HG03342 (cell line): ENCODE measurements around the gene PRSS50.
A peak's percentile ranks its signal among the peaks of the same experiment; 100 is the strongest.
"Not testable (repeated sequence)": the region's sequence is repeated elsewhere in the genome, so short reads cannot be mapped to it uniquely, and the experiment has no call there.

Source experiments
- ATAC-seq: cut with Tn5 transposase; IDR thresholded peaks from one replicate; pipeline ENCODE4 v1.9.1; 2021; ENCODE audit warnings: mild to moderate bottlenecking, moderate library complexity; ENCODE audit not compliant: unreplicated experiment

PRSS50 gene

GRCh38 chr3:46709157-46709654, 8.5 kb downstream of the PRSS50 start:
- no peak for ATAC-seq

DNA sequence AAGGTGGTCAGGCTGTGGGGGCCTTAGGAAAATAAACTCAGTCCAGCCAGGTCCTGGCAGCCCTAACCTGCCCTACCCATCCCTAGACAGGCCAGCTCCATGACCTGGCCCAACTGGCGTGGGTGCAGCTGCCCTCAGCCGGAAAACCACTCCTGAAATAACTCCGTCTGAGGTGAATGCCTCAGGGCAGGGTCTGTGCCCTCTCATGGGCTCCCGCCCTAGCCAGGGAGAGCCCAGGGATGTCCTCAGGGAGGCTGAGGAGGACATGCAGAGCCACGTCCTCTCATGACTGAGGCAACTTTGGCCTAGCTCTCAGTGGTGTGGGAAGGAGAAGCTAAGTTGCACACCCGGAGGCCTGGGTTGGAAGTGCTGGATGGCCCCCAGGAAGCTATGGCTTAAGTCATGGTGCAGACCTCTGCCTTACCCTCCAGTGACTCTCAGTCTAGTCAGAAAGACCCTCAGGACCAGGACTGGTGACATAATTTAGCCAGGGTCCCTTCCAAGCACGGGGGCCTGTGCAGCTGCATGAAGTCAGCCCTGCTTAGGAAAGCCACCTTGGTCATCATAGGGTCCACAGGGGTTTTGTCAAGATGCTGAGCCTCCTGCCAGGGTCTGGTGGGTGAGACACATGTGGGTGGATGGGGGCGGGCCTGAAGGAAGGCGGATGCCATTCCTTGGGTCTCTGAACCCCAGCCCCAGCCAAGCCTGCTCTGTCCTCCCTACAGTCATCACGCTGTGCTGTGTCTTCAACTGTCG, 9.1 kb downstream of the PRSS50 start:
- no peak for ATAC-seq

DNA sequence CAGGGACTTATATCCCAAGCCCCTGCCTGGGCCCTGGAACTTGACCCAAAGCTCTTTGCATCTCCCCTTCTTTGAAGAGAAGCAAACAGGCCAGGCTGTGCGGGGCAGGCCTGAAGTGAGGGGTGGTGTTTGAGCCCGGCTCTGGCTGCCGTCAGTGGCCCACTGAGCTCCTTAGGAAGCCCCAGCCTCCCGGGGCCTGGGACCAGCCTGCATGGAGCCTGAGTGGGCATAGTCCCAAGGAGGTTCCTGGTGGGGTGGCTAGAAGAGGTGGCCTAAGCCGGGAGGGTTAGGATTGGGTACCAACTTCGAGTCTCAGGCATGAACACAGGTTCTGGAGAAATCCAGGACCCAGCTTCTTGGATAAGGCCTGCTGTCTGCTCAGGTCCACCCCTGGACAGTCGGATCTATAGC, 10.1 kb downstream of the PRSS50 start:
- no peak for ATAC-seq

- ATAC-seq: no peak
These were observed 10.7 kb downstream of the PRSS50 start for GRCh38 chr3:46706771-46707582.

- ATAC-seq: no peak
These were observed 11.7 kb downstream of the PRSS50 start for GRCh38 chr3:46705751-46706552.

DNA sequence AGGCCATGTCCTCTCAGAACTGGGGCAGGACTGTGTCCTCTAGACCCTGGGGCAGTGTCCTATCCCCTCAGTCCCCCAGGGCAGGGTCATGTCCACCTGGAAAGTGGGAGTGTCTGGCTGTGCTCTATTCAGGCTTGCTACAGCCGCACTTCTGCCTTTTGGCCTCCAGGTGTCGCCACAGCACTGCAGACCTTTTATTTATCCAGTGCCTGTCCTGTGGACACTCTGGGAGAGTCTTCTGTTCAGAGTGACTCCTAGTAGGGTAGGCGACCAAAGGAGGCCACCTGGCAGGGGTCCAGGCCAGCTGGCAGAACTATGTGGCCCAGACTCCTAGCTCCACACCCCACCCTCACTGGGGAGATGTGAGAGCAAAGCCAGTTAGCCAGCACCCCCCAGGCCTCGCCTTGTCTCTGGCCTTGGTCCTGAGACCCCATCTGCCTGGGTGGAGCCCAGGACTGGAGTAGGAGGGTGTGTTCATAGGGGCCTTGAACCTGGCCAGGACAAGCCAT, 12.6 kb downstream of the PRSS50 start:
- ATAC-seq: peak; percentile 65

- not testable (repeated sequence) for ATAC-seq
These were observed 13.3 kb downstream of the PRSS50 start for GRCh38 chr3:46704346-46704745.

- ATAC-seq: no peak
These were observed 14.6 kb downstream of the PRSS50 start for GRCh38 chr3:46703013-46703520.

GRCh38 chr3:46702246-46703012, 15.2 kb downstream of the PRSS50 start:
- no peak for ATAC-seq

DNA sequence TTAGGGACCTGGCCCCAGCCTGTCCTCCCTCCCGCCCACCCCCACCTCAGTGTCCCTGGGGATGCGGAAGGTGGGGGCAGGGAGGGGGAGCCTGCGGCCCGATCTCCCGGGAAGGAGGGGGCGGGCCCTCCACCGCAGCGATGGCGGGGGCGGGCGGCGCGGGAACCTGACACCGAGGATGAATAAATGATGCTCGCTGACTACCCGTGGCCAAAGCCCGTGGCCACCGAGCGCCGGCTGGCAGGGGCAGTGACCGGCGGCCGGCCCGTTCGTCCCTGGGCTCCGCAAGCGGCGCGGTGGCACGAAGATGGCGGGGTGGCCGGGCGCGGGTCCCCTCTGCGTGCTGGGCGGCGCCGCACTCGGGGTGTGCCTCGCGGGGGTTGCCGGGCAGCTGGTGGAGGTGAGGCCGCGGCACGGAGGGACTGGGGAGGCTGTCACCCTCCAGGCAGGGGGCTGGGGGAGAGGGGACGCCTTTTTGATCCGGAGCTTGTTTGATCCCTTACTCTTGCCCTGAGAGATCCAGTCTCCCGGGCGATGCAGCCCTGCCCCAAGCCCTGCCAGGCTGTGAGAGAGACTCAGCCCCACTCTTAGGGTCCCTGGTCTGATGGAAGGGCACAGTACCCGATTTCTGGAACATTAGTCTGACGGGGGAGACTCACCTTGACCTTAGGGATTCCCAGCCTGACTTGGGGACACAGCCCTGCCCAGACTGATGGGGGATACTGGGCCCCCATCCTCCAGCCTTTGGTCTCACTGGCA, 16.3 kb downstream of the PRSS50 start, which contains the start of gene TMIE:
Gene TMIE, plus strand, starts transcription at position 212 of the 759 bp plus-strand sequence. Its CDS starts 96 bp downstream, at position 308.
- ATAC-seq: no peak

DNA sequence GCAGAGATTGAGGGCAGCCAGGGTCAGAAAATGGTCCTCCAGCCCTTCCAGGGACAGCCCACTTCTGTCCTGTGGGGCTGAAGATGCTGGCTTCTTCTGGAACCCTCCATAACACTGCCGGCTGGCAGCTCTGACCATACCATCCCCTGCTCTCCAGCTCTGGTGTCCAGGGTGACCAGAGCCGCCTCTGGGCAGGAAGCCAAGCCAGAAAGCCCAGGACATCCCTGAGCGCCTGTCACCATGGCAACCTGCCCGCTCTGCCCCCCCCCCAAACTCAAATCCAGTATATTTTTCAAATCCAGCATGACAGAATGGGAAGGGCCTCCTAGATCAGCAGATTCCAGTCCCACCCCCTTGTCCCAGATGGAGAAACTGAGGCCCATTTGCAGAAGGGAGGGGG, 16.9 kb downstream of the PRSS50 start:
- no peak for ATAC-seq

GRCh38 chr3:46699676-46700523, 17.8 kb downstream of the PRSS50 start:
- no peak for ATAC-seq

- no peak for ATAC-seq
These were observed 21.4 kb downstream of the PRSS50 start for GRCh38 chr3:46695962-46696894.

DNA sequence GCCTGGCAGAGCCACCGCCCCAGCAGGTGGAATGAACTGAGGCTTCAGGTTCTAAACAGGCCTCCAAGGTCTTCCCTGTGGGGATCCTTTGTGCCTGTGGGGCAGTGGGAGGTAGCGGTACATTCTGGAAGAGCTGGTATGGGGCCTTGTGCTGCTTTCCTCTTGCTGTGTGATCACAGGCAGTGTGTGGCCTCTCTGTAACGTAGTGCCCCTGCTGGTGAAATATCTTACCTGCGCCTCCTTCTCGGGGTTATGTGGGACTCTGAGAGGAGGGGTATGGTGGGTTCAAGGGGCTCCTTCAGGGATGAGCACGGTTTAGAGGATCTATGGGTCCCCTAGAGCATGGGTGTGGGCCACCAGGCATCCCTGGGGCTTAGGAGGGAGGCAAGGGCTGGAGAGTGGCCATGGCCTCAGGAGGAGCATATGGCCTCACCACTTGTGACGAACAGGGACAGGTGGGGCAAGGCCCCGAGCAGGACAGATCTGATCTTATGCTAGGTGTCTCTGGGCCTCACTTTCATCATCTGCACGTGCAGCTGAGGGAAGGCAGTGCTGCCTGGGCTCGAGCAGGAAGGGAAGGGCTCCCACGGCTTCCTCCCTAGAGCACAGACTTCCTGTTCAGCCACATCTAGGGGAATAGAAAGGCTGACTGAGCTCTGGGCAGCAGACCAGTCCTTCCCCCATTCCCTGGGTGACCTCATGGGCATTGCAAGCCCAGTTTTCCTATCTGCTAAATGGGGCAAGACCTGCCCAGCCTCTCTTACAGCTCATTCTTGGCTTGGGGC, 22.3 kb downstream of the PRSS50 start:
- ATAC-seq: no peak

DNA sequence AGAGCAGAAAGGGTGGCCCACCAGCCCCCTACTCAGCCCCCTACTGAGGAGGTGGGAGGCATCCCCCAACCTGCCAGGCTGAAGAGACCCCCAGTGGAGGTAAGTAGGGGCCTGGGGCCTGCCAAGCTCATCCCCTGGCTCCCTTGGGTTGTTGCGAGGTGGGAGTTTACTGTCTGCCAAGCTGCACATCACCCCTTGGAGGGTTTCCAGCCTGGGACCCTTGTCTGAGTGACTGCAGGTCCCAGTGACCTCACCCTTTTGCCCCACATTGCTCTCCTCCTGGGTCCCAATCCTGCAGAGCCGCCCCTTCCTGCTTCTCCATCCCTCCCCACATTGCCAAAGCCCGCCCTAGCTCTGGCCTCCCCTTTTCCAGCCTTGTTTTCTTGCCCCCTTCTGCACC, 23.1 kb downstream of the PRSS50 start:
- no peak for ATAC-seq

GRCh38 chr3:46693892-46694226, 23.8 kb downstream of the PRSS50 start:
- no peak for ATAC-seq
